ENCODE data around the gene MFSD6.
"Not testable (repeated sequence)": the region's sequence is repeated elsewhere in the genome, so short reads cannot be mapped to it uniquely, and the experiment has no call there.

The MFSD6 gene

GRCh38 chr2:190409616-190410015, 1.5 kb downstream of the MFSD6 start:
- peak overlapping the region; percentile 92 to 97 for H3K27ac Mint-ChIP-seq
- DNase-seq (no peak), ATAC-seq (replicated peaks) (no peak)
- H3K4me1 Mint-ChIP-seq (ENCODE audit: low read depth in 2 of 2) = peaks cover 22 to 52% of the 10 kb centered on the region in 2 donors
- H3K36me3 Mint-ChIP-seq (ENCODE audit: insufficient read depth) = peaks cover 29% of the 10 kb centered on the region
- peak overlapping the region; percentile 79 to 86 for H3K4me3 Mint-ChIP-seq
- H3K27me3 Mint-ChIP-seq = no peaks in the 10 kb centered on the region
- no peaks in the 10 kb centered on the region for H3K9me3 Mint-ChIP-seq

GRCh38 chr2:190410166-190410565, 2.0 kb downstream of the MFSD6 start:
- H3K27me3 Mint-ChIP-seq = no peaks in the 10 kb centered on the region
- H3K27ac Mint-ChIP-seq = peak overlapping the region; percentile 92 to 97
- H3K4me1 Mint-ChIP-seq (ENCODE audit: low read depth in 2 of 2) = peaks cover 22 to 52% of the 10 kb centered on the region in 2 donors
- DNase-seq (no peak), ATAC-seq (replicated peaks) (no peak)
- H3K4me3 Mint-ChIP-seq = peak overlapping the region; percentile 79 to 86
- H3K9me3 Mint-ChIP-seq = no peaks in the 10 kb centered on the region
- H3K36me3 Mint-ChIP-seq (ENCODE audit: insufficient read depth) = peaks cover 29% of the 10 kb centered on the region

GRCh38 chr2:190412966-190413365, 4.8 kb downstream of the MFSD6 start:
- Mint-ChIP-seq H3K4me3 (peak overlapping the region; percentile 30), H3K9me3 (no peaks in the 10 kb centered on the region), H3K27me3 (no peaks in the 10 kb centered on the region), H3K27ac (peak overlapping the region; percentile 13 to 70), H3K4me1 (ENCODE audit: low read depth in 2 of 2) (peaks cover 33 to 56% of the 10 kb centered on the region in 2 donors), H3K36me3 (ENCODE audit: insufficient read depth) (peaks cover 24% of the 10 kb centered on the region)
- DNase-seq (no peak), ATAC-seq (replicated peaks) (no peak)

- Mint-ChIP-seq H3K4me3 (peak overlapping the region; percentile 30 to 33), H3K4me1 (ENCODE audit: low read depth in 2 of 2) (peaks cover 36 to 59% of the 10 kb centered on the region in 2 donors), H3K36me3 (ENCODE audit: insufficient read depth) (peaks cover 26% of the 10 kb centered on the region), H3K27me3 (no peaks in the 10 kb centered on the region), H3K27ac (peak overlapping the region; percentile 13 to 70), H3K9me3 (no peaks in the 10 kb centered on the region)
- no peak for ATAC-seq (replicated peaks)
- no peak for DNase-seq
Measured at GRCh38 chr2:190413421-190413820, 5.3 kb downstream of the MFSD6 start.

- no peaks in the 10 kb centered on the region for H3K27me3 Mint-ChIP-seq
- peaks cover 41 to 61% of the 10 kb centered on the region in 2 donors for H3K4me1 Mint-ChIP-seq (ENCODE audit: low read depth in 2 of 2)
- H3K9me3 Mint-ChIP-seq = no peaks in the 10 kb centered on the region
- peak overlapping the region; percentile 87 to 93 for H3K27ac Mint-ChIP-seq
- ATAC-seq (replicated peaks) (no peak), DNase-seq (no peak)
- peaks cover 20% of the 10 kb centered on the region for H3K36me3 Mint-ChIP-seq (ENCODE audit: insufficient read depth)
- H3K4me3 Mint-ChIP-seq = peak overlapping the region; percentile 67 to 71
Measured at GRCh38 chr2:190415251-190415650, 7.1 kb downstream of the MFSD6 start.

- DNase-seq = no peak
- Mint-ChIP-seq H3K27ac (peak overlapping the region; percentile 87 to 93), H3K4me3 (peak overlapping the region; percentile 67 to 71), H3K27me3 (no peaks in the 10 kb centered on the region), H3K4me1 (ENCODE audit: low read depth in 2 of 2) (peaks cover 44 to 66% of the 10 kb centered on the region in 2 donors), H3K36me3 (ENCODE audit: insufficient read depth) (peaks cover 13% of the 10 kb centered on the region), H3K9me3 (no peaks in the 10 kb centered on the region)
- peak; percentile 67 for ATAC-seq (replicated peaks)
Measured at GRCh38 chr2:190415794-190416775, 7.9 kb downstream of the MFSD6 start.

- Mint-ChIP-seq H3K4me3 (peak overlapping the region in 1 of 2 donors; percentile 28), H3K27ac (peak overlapping the region; percentile 87 to 93), H3K9me3 (no peaks in the 10 kb centered on the region), H3K27me3 (no peaks in the 10 kb centered on the region), H3K4me1 (ENCODE audit: low read depth in 2 of 2) (peaks cover 45 to 67% of the 10 kb centered on the region in 2 donors), H3K36me3 (ENCODE audit: insufficient read depth) (peaks cover 12% of the 10 kb centered on the region)
- ATAC-seq (replicated peaks) (no peak), DNase-seq (no peak)
Measured at GRCh38 chr2:190417045-190417842, 9.1 kb downstream of the MFSD6 start.

GRCh38 chr2:190418727-190419126, 10.6 kb downstream of the MFSD6 start:
- DNase-seq = no peak
- no peaks in the 10 kb centered on the region for H3K27me3 Mint-ChIP-seq
- peaks cover 12% of the 10 kb centered on the region for H3K36me3 Mint-ChIP-seq (ENCODE audit: insufficient read depth)
- peaks cover 46 to 67% of the 10 kb centered on the region in 2 donors for H3K4me1 Mint-ChIP-seq (ENCODE audit: low read depth in 2 of 2)
- peak overlapping the region in 1 of 2 donors; percentile 41 for H3K27ac Mint-ChIP-seq
- H3K4me3 Mint-ChIP-seq = no peak overlapping the region
- H3K9me3 Mint-ChIP-seq = no peaks in the 10 kb centered on the region
- no peak for ATAC-seq (replicated peaks)

- H3K27ac Mint-ChIP-seq = peak overlapping the region in 1 of 2 donors; percentile 63
- H3K4me1 Mint-ChIP-seq (ENCODE audit: low read depth in 2 of 2) = peaks cover 48 to 73% of the 10 kb centered on the region in 2 donors
- no peak for DNase-seq
Measured at GRCh38 chr2:190420801-190421200, 12.6 kb downstream of the MFSD6 start.

GRCh38 chr2:190425221-190425866, 17.2 kb downstream of the MFSD6 start:
- Mint-ChIP-seq H3K27me3 (no peaks in the 10 kb centered on the region), H3K36me3 (ENCODE audit: insufficient read depth) (peaks cover 12% of the 10 kb centered on the region), H3K27ac (peak overlapping the region in 1 of 2 donors; percentile 7), H3K4me3 (no peak overlapping the region), H3K4me1 (ENCODE audit: low read depth in 2 of 2) (peaks cover 39 to 71% of the 10 kb centered on the region in 2 donors), H3K9me3 (no peaks in the 10 kb centered on the region)
- ATAC-seq (replicated peaks) (no peak), DNase-seq (no peak)

More at GRCh38 chr2:190420801-190421200, 12.6 kb downstream of the MFSD6 start:
- no peak for ATAC-seq (replicated peaks)
- peaks cover 16% of the 10 kb centered on the region for H3K36me3 Mint-ChIP-seq (ENCODE audit: insufficient read depth)
- H3K9me3 Mint-ChIP-seq = no peaks in the 10 kb centered on the region
- no peak overlapping the region for H3K4me3 Mint-ChIP-seq
- H3K27me3 Mint-ChIP-seq = no peaks in the 10 kb centered on the region

GRCh38 chr2:190425883-190426658, 17.9 kb downstream of the MFSD6 start:
- Mint-ChIP-seq H3K4me1 (ENCODE audit: low read depth in 2 of 2) (peaks cover 34 to 64% of the 10 kb centered on the region in 2 donors), H3K9me3 (no peaks in the 10 kb centered on the region), H3K27me3 (no peaks in the 10 kb centered on the region), H3K27ac (peak overlapping the region in 1 of 2 donors; percentile 54), H3K4me3 (peak overlapping the region in 1 of 2 donors; percentile 5), H3K36me3 (ENCODE audit: insufficient read depth) (peaks cover 12% of the 10 kb centered on the region)
- ATAC-seq (replicated peaks) (no peak), DNase-seq (no peak)

- not testable (repeated sequence) for H3K27me3 Mint-ChIP-seq; DNase-seq; H3K36me3 Mint-ChIP-seq (ENCODE audit: insufficient read depth); ATAC-seq (replicated peaks); H3K27ac Mint-ChIP-seq; H3K9me3 Mint-ChIP-seq; H3K4me3 Mint-ChIP-seq
- peaks cover 43 to 62% of the 10 kb centered on the region in 2 donors for H3K4me1 Mint-ChIP-seq (ENCODE audit: low read depth in 2 of 2)
Measured at GRCh38 chr2:190430866-190431265, 22.7 kb downstream of the MFSD6 start.
